Measurements from ENCODE around the gene APAF1. TPM values are rescaled to one million over a fixed set of nuclear protein-coding genes. Genes with fewer than 3 reads are reported as not detected.

APAF1 gene
- total RNA-seq, 2 donors from 2014 or later, result 25.9 to 33.2 TPM

DNA sequence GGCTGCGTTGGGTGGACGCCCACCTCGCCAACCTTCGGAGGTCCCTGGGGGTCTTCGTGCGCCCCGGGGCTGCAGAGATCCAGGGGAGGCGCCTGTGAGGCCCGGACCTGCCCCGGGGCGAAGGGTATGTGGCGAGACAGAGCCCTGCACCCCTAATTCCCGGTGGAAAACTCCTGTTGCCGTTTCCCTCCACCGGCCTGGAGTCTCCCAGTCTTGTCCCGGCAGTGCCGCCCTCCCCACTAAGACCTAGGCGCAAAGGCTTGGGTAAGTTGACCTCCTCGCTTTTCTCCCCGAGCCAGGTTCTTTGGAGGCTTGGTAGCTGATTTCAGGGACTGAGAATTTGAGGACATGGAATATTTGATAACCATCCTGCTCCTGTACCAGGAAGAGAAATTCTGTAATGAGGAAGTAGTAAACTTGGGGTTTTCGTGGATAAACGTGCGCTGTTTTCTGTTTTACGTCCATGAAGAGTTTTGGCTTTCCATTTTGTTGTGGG, 530 bp downstream of the APAF1 start:
- Mint-ChIP-seq H3K36me3 (peaks cover 8% of the 10 kb centered on the region), H3K27ac (peak overlapping the region; percentile 89 to 96), H3K4me3 (peak overlapping the region; percentile 82), H3K9me3 (no peaks in the 10 kb centered on the region), H3K4me1 (ENCODE audit: low read depth in 2 of 2) (peaks cover 5 to 14% of the 10 kb centered on the region in 2 donors), H3K27me3 (no peaks in the 10 kb centered on the region)
- DNase-seq (ENCODE audit: low spot score) (no peak), ATAC-seq (no peak)

DNA sequence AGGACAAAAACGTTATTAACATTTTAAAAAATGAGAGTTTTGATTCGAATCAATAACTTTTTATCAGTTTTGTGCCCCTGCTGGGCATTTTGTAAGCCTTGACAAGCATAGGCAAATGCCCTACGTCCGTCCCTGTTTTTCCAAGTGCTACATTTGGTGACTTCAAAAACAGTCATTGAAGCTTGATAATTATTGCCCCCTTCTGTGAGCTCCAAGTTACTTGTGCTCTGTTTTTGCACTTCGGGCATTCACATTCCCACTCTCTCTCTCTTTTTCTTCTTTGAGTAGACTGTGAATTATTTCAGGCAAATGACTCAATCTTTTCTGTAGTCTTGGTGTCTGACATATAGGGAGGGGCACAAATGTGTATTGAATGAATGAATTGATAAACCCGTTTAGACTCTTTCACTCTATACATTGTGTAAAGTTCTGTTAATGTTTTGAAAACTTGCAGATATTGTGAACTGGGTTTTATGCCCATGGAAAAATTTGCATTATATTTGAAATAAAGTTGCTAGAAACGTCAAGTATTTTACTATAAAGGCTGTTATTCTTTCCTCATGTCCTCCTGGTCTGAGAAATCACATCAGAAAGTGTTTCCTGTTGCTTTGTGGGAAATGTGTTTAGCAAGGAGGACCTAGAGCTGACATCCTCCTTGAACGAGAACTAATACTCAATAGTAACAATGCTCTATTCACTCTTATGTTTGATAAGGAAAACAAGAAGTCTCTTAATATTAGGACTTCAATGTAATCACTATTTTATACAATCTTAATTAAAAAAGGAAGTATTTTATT, 1.4 kb downstream of the APAF1 start:
- Mint-ChIP-seq H3K27ac (peak overlapping the region; percentile 89 to 96), H3K27me3 (no peaks in the 10 kb centered on the region), H3K4me3 (peak overlapping the region; percentile 82), H3K4me1 (ENCODE audit: low read depth in 2 of 2) (peaks cover 5 to 14% of the 10 kb centered on the region in 2 donors), H3K36me3 (peaks cover 13% of the 10 kb centered on the region), H3K9me3 (no peaks in the 10 kb centered on the region)
- DNase-seq (ENCODE audit: low spot score) (no peak), ATAC-seq (no peak)

DNA sequence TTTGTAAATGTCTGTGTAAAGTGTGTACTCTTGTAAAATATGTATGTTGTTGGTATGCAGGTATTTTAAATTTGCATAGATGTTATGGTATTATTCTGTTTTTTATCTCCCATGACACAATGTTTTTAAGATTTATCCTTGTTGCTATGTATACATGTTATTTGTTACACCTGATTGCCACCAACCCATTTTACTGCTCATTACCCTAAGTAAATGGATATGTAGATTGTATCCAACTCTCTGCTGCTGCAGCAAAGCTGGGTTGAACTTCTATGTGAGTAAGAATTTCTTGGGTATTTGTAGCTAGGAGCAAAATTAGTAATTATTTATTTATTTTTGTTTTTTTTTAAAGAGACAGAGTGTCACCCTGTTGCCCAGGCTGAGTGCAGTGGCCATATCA, 6.2 kb downstream of the APAF1 start:
- no peak for ATAC-seq
- Mint-ChIP-seq H3K36me3 (peaks cover 13% of the 10 kb centered on the region), H3K4me1 (ENCODE audit: low read depth in 2 of 2) (peaks cover 4 to 6% of the 10 kb centered on the region in 2 donors), H3K27ac (no peak overlapping the region), H3K4me3 (no peak overlapping the region), H3K9me3 (no peaks in the 10 kb centered on the region), H3K27me3 (no peaks in the 10 kb centered on the region)
- no peak for DNase-seq (ENCODE audit: low spot score)

GRCh38 chr12:98653866-98654493, 8.9 kb downstream of the APAF1 start:
- no peak for ATAC-seq
- no peak for DNase-seq (ENCODE audit: low spot score)
- Mint-ChIP-seq H3K27ac (no peak overlapping the region), H3K27me3 (no peaks in the 10 kb centered on the region), H3K4me1 (ENCODE audit: low read depth in 2 of 2) (peaks cover 9 to 12% of the 10 kb centered on the region in 2 donors), H3K4me3 (no peak overlapping the region), H3K9me3 (no peaks in the 10 kb centered on the region), H3K36me3 (peaks cover 23% of the 10 kb centered on the region)

DNA sequence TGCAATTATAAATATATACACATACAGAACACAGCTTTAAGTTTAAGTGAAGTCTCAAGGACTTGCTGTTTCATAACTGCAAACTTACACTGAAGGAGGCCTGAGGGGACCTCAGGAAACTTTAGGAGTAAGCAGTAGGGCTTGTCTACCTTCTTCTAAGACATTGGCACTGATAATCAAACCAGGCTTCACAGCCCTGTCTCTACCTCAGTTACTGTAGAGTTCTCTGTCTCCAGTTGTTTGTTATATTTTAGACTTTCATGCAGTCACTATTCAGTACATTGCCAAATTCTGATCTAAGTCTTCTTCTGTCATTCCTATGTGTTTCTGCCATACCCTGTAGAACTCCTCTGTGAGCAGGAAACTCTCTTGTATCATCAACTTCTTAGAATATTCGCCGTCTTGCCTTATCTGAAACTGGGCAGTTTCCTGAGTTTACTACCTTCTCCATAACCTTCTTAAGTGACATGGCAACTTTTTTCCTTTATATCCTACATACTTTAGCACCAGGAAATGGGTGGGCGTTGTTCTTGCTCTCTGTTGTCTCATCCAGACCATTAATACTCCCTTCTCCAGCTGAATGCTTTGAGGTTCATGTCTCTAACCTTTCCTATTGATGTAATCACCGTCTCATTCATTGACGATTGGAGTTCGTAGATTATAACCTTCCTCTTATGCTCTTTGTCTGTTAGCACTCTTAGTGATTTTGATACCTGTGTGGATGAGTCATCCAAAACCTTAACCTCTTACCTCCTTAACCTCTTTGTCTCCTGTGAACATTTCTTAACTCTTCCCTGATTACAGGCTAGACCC, 11.4 kb downstream of the APAF1 start:
- ATAC-seq (peak; percentile 65 to 89), DNase-seq (ENCODE audit: low spot score) (no peak)
- H3K4me1 Mint-ChIP-seq (ENCODE audit: low read depth in 2 of 2), result peaks cover 9 to 12% of the 10 kb centered on the region in 2 donors
- H3K27me3 Mint-ChIP-seq, result no peaks in the 10 kb centered on the region
- peaks cover 19% of the 10 kb centered on the region for H3K36me3 Mint-ChIP-seq
- H3K27ac Mint-ChIP-seq, result peak overlapping the region in 1 of 2 donors; percentile 49
- H3K4me3 Mint-ChIP-seq, result peak overlapping the region; percentile 55
- H3K9me3 Mint-ChIP-seq, result no peaks in the 10 kb centered on the region

DNA sequence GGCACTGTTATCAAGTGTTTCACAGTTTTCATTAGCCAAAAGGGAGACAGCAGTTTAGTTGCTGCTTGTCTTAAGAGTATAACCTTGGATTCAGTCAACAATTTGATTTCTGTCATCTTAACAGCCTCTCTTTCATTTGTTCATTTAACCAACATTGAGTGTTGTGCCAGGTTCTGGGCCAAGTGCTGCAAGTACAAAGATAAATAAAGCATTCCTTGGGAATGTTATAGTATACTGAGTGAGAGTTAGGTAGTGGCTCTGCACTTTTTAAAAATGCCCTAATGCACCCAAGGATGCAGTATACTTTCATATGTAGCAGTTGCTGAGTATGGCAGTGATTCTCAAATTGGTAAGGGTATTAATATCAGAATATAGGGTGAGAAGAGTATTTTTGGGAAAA, 15.4 kb downstream of the APAF1 start:
- no peak for ATAC-seq
- peak overlapping the region in 1 of 2 donors; percentile 32 for H3K27ac Mint-ChIP-seq
- peaks cover 22% of the 10 kb centered on the region for H3K36me3 Mint-ChIP-seq

GRCh38 chr12:98669751-98670150, 24.7 kb downstream of the APAF1 start:
- Mint-ChIP-seq H3K36me3 (peaks cover 26% of the 10 kb centered on the region), H3K9me3 (no peaks in the 10 kb centered on the region), H3K27ac (peak overlapping the region; percentile 22 to 39), H3K4me3 (no peak overlapping the region), H3K27me3 (no peaks in the 10 kb centered on the region), H3K4me1 (ENCODE audit: low read depth in 2 of 2) (peaks cover 15 to 19% of the 10 kb centered on the region in 2 donors)
- no peak for ATAC-seq
- no peak for DNase-seq (ENCODE audit: low spot score)

More for the DNA sequence above, 15.4 kb downstream of the APAF1 start:
- Mint-ChIP-seq H3K27me3 (no peaks in the 10 kb centered on the region), H3K9me3 (no peaks in the 10 kb centered on the region), H3K4me1 (ENCODE audit: low read depth in 2 of 2) (peaks cover 9 to 12% of the 10 kb centered on the region in 2 donors), H3K4me3 (no peak overlapping the region)
- DNase-seq (ENCODE audit: low spot score), result no peak

DNA sequence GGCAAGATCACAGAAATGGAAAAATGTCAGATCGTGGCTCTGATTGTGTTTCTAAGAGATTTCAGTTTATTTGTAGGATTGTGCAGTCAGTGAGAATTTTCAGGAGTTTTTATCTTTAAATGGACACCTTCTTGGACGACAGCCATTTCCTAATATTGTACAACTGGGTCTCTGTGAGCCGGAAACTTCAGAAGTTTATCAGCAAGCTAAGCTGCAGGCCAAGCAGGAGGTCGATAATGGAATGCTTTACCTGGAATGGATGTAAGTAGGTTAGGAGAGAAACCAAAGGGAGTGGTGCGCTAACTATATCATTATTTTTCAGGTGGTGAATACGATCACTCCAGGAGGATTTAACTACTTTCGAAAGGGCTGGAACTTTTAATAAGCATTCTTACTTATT, 26.4 kb downstream of the APAF1 start:
- Mint-ChIP-seq H3K9me3 (no peaks in the 10 kb centered on the region), H3K27me3 (no peaks in the 10 kb centered on the region), H3K4me3 (no peak overlapping the region), H3K4me1 (ENCODE audit: low read depth in 2 of 2) (peaks cover 15 to 19% of the 10 kb centered on the region in 2 donors), H3K27ac (no peak overlapping the region), H3K36me3 (peaks cover 16% of the 10 kb centered on the region)
- DNase-seq (ENCODE audit: low spot score), result no peak
- ATAC-seq, result no peak

DNA sequence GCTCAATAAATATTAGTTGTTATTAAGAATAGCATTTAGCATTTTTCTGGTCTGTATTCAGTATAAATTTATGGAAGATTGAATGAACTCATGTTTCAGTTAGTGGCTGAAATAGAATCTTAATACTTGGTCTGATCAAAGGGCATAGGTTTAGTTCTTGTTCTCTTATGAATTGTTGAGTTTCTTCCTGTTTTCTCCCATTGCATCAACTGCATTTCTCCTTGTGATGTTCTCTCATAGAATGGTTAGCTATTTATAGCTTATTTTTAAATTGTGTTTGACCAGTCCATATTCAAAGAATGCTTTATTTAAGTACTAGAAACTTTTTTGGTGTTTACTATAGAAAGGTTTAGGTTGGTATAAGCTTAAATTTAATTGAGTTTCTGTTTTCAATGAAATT, 29.8 kb downstream of the APAF1 start:
- no peak overlapping the region for H3K27ac Mint-ChIP-seq
- H3K27me3 Mint-ChIP-seq, result no peaks in the 10 kb centered on the region
- ATAC-seq (no peak), DNase-seq (ENCODE audit: low spot score) (no peak)
- peaks cover 6% of the 10 kb centered on the region for H3K36me3 Mint-ChIP-seq
- H3K4me3 Mint-ChIP-seq, result no peak overlapping the region
- peaks cover 5% of the 10 kb centered on the region in 2 donors for H3K4me1 Mint-ChIP-seq (ENCODE audit: low read depth in 2 of 2)
- H3K9me3 Mint-ChIP-seq, result no peaks in the 10 kb centered on the region

DNA sequence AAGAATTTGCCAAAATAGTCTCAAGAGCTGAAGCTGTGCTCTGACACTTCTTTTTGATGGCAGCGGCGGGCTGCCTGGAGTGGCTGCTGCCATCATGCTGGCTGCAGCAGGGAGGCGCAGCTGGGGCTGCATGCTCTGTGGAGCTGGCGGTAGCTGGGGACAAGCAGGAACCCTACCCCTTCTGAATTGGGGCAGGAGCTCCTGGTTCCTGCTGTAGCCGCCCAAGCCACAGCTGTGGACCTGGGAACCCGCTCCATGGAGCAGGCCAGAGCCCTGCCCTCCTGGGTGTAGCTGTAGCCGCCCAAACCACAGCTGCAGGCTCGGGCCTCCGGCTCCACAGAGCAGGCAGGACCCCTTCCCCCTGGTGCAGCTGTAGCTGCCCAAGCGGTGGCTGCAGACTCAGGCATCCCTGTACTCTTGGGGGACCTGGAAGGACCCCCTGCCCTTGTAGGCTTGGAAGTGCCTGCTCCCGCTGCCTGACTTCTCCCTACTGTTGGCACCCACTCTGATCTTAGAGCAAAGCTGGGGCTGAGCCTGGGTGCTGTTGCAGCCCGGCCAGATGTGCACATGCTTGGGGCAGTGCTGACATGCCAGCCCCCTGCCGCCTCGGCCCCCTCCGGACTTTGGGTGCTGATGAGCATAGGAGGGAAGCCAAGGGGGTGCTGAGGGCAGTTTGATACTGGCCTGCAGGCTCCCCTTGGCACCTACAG, 33.3 kb downstream of the APAF1 start:
- H3K4me3 Mint-ChIP-seq, result no peak overlapping the region
- DNase-seq (ENCODE audit: low spot score) (no peak), ATAC-seq (peak; percentile 28 to 48)
- no peaks in the 10 kb centered on the region for H3K9me3 Mint-ChIP-seq
- peaks cover 7% of the 10 kb centered on the region for H3K36me3 Mint-ChIP-seq
- no peaks in the 10 kb centered on the region for H3K27me3 Mint-ChIP-seq
- H3K4me1 Mint-ChIP-seq (ENCODE audit: low read depth in 2 of 2), result no peaks in the 10 kb centered on the region
- no peak overlapping the region for H3K27ac Mint-ChIP-seq

- H3K27ac Mint-ChIP-seq, result no peak overlapping the region
- H3K27me3 Mint-ChIP-seq, result no peaks in the 10 kb centered on the region
- H3K9me3 Mint-ChIP-seq, result no peaks in the 10 kb centered on the region
- H3K4me3 Mint-ChIP-seq, result no peak overlapping the region
- DNase-seq (ENCODE audit: low spot score) (no peak), ATAC-seq (peak in 1 of 2 donors; percentile 6)
- H3K36me3 Mint-ChIP-seq, result peaks cover 11% of the 10 kb centered on the region
- no peaks in the 10 kb centered on the region for H3K4me1 Mint-ChIP-seq (ENCODE audit: low read depth in 2 of 2)
These were observed 34.0 kb downstream of the APAF1 start for GRCh38 chr12:98678946-98679610.

DNA sequence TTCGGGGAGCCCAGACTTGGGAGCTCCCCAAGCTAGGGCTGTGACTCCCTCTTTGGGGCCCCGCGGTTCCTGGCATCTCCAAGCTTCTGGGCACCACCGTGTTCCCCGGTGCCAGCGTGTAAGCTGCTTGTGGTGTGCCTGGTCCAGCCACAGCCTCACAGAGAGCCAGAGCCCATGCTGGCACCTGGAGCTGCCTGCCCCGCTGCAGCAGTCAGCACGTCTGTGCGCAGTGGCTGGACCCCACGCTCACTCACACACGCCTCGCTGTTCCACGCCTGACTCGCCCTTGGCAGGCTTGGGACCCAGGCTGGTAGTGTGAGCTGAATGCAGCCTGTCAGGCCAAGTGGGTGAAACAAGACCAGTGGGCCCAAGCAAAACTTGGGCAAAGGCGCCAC, 34.5 kb downstream of the APAF1 start:
- H3K27ac Mint-ChIP-seq, result no peak overlapping the region
- ATAC-seq, result no peak
- H3K4me3 Mint-ChIP-seq, result no peak overlapping the region
- H3K4me1 Mint-ChIP-seq (ENCODE audit: low read depth in 2 of 2), result no peaks in the 10 kb centered on the region
- H3K9me3 Mint-ChIP-seq, result no peaks in the 10 kb centered on the region
- H3K36me3 Mint-ChIP-seq, result peaks cover 11% of the 10 kb centered on the region
- H3K27me3 Mint-ChIP-seq, result no peaks in the 10 kb centered on the region
- no peak for DNase-seq (ENCODE audit: low spot score)

- Mint-ChIP-seq H3K27me3 (no peaks in the 10 kb centered on the region), H3K27ac (no peak overlapping the region), H3K9me3 (no peaks in the 10 kb centered on the region), H3K4me3 (no peak overlapping the region), H3K4me1 (ENCODE audit: low read depth in 2 of 2) (peaks cover 3 to 5% of the 10 kb centered on the region in 2 donors), H3K36me3 (peaks cover 22% of the 10 kb centered on the region)
- ATAC-seq (no peak), DNase-seq (ENCODE audit: low spot score) (no peak)
These were observed 39.1 kb downstream of the APAF1 start for GRCh38 chr12:98684199-98684598.
